BLaER1 (cell line): ENCODE measurements around the gene PRM2.

ENCODE experiments used
- H3K27ac ChIP-seq: shearing (Covaris generic); formaldehyde crosslinking; 2 replicates; pipeline ENCODE4 v1.8.1; 2022
- H3K27me3 ChIP-seq: shearing (Covaris generic); formaldehyde crosslinking; 2 replicates; pipeline ENCODE4 v1.8.1; 2022
- H3K36me3 ChIP-seq: shearing (Covaris generic); formaldehyde crosslinking; 2 replicates; pipeline ENCODE4 v1.8.1; 2022
- H3K4me1 ChIP-seq: shearing (Covaris generic); formaldehyde crosslinking; 2 replicates; pipeline ENCODE4 v1.8.1; 2022
- H3K4me2 ChIP-seq: shearing (Covaris generic); formaldehyde crosslinking; 2 replicates; pipeline ENCODE4 v1.8.1; 2022
- H3K4me3 ChIP-seq: shearing (Covaris generic); formaldehyde crosslinking; 2 replicates; pipeline ENCODE4 v1.8.1; 2022
- H3K9ac ChIP-seq: shearing (Covaris generic); formaldehyde crosslinking; 2 replicates; pipeline ENCODE4 v1.8.1; 2022
- H3K9me3 ChIP-seq: shearing (Covaris generic); formaldehyde crosslinking; 2 replicates; pipeline ENCODE4 v1.8.1; 2022
- H4K20me1 ChIP-seq: shearing (Covaris generic); formaldehyde crosslinking; 2 replicates; pipeline ENCODE4 v1.8.1; 2022
- Cebpa-rat ChIP-seq: shearing (Covaris generic); IDR thresholded peaks from 2 replicates; pipeline ENCODE4 v1.8.1; 2022

Gene PRM2

DNA sequence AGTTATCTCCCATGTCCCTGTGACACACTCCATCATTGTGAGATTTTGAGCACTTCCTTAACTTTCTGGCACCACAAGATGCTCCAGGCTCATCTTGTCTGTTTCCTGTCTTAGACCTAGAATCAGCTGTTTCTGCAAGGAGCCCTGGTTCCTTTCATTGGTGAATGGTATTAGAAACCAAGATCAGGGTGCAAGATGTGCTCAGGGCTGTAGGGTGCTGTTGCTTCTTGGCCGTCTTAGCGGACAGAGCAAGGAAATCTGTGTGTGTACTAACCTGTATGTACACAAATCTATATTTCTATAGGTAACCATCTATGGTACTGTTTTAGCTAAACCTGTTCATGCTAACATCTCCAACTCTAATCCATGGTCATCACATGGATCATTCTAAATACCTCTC is 12.9 kb upstream of the PRM2 start:
- Histone ChIP-seq H3K36me3 (no peaks in the 10 kb centered on the region), H3K4me3 (no peak overlapping the region), H3K9me3 (no peaks in the 10 kb centered on the region), H3K27ac (no peak overlapping the region), H3K9ac (no peak overlapping the region), H3K27me3 (no peaks in the 10 kb centered on the region), H3K4me2 (no peak overlapping the region), H4K20me1 (no peaks in the 10 kb centered on the region), H3K4me1 (peaks cover 24% of the 10 kb centered on the region)
- TF ChIP-seq Cebpa-rat = no peak

DNA sequence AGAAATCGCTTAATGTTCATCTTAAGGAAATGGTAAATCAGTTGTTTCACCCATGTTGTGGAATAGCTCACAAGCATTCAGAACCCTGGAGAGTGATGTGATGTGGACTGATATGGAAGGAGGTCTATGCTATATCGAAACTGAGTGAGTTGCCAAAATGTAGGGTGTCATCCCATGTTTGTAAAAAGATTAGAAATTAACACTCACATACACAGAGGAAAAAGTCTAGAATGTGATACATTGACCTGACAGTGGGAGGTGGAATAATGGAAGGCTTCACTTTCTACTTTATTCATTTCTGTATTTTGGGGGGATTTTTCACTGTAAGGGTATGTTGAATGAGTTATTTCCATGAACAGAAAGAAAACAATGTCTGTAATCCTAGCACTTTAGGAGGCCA is 9.6 kb upstream of the PRM2 start:
- H3K27ac ChIP-seq = no peak overlapping the region
- no peak overlapping the region for H3K4me3 ChIP-seq
- no peak for TF ChIP-seq Cebpa-rat
- peaks cover 8% of the 10 kb centered on the region; the same call in 1 of the 2 replicates for H3K4me1 ChIP-seq
- no peaks in the 10 kb centered on the region for H3K9me3 ChIP-seq
- H3K4me2 ChIP-seq = no peak overlapping the region
- no peak overlapping the region for H3K9ac ChIP-seq
- H3K36me3 ChIP-seq = no peaks in the 10 kb centered on the region
- H4K20me1 ChIP-seq = no peaks in the 10 kb centered on the region
- no peaks in the 10 kb centered on the region for H3K27me3 ChIP-seq

DNA sequence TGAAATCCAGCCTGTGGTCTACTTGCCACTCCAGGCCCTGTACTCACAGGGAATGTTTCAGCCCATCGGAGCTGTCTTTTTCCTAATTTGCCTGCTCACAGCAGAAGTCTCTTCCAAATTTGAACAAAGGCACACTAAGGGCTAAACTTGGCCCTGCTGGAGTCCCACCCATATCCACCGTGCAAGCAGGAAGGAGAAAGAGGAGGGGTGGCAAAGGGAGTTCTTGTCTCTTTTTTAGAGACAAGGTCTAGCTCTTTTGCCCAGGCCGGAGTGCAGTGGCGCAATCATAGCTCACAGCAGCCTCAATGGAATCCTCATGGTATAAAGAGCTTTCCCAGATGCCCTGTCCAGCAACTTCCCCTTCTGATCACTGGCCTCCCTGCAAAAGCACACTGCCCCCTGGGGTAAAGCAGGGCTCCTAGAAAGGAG is 7.6 kb upstream of the PRM2 start:
- H3K36me3 ChIP-seq = no peaks in the 10 kb centered on the region
- H3K4me3 ChIP-seq = no peak overlapping the region
- no peak overlapping the region for H3K27ac ChIP-seq
- peaks cover 14% of the 10 kb centered on the region; the same call in 1 of the 2 replicates for H3K4me1 ChIP-seq
- H3K9me3 ChIP-seq = no peaks in the 10 kb centered on the region
- no peak for TF ChIP-seq Cebpa-rat
- H3K4me2 ChIP-seq = no peak overlapping the region
- no peaks in the 10 kb centered on the region for H4K20me1 ChIP-seq
- no peaks in the 10 kb centered on the region for H3K27me3 ChIP-seq
- no peak overlapping the region for H3K9ac ChIP-seq

DNA sequence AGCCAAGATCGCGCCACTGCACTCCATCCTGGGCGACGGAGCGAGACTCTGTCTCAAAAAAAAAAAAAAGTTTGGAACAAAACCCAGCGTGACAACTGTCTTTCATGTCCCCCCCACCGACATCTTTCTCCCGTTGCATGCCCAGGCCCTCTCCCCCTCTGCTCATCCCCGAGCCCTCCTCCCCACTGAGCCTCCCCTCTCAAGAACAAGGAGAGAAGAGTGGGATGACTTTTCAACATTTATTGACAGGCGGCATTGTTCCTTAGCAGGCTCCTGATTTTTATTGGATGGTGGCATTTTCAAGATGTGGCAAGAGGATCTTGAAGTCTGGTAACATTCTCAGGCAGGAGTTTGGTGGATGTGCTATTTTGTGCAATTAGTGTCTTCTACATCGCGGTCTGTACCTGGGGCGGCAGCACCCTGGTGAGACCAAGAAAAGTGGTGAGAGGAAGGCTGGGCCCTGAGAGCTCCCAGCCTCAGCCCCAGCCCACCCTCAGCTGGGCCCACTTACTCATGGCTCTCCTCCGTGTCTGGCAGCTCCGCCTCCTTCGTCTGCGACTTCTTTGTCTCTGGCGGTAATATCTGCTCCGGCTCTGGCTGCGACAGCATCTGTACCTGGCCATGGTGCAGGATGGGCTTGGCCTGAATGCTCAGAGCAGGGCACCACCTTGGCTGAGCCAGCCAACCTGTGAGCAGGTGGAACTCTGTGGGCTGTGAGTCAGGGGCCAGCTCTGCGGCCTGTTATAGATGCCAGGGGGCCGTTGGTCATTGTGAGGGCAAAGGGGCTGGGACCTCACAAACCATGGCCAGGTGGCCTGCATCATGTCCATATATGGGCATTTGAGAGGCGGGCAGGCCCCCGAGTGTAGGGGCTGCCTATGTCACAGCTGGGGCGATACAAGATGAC is 4.6 kb upstream of the PRM2 start, which contains the start of gene PRM1:
Gene PRM1 (minus strand): TSS at position 715 of the 907 bp plus-strand sequence. CDS start 92 bp downstream, at position 623.
- H3K4me2 ChIP-seq = no peak within 1 kb of the TSS
- H3K9ac ChIP-seq = no peak within 1 kb of the TSS
- no peaks in the 10 kb centered on the region for H4K20me1 ChIP-seq
- no peaks in the 10 kb centered on the region for H3K36me3 ChIP-seq
- TF ChIP-seq Cebpa-rat = no peak
- H3K4me3 ChIP-seq = no peak within 1 kb of the TSS
- H3K9me3 ChIP-seq = no peaks in the 10 kb centered on the region
- H3K4me1 ChIP-seq = peaks cover 8% of the 10 kb centered on the region; the same call in 1 of the 2 replicates
- no peak within 1 kb of the TSS for H3K27ac ChIP-seq
- H3K27me3 ChIP-seq = no peaks in the 10 kb centered on the region

DNA sequence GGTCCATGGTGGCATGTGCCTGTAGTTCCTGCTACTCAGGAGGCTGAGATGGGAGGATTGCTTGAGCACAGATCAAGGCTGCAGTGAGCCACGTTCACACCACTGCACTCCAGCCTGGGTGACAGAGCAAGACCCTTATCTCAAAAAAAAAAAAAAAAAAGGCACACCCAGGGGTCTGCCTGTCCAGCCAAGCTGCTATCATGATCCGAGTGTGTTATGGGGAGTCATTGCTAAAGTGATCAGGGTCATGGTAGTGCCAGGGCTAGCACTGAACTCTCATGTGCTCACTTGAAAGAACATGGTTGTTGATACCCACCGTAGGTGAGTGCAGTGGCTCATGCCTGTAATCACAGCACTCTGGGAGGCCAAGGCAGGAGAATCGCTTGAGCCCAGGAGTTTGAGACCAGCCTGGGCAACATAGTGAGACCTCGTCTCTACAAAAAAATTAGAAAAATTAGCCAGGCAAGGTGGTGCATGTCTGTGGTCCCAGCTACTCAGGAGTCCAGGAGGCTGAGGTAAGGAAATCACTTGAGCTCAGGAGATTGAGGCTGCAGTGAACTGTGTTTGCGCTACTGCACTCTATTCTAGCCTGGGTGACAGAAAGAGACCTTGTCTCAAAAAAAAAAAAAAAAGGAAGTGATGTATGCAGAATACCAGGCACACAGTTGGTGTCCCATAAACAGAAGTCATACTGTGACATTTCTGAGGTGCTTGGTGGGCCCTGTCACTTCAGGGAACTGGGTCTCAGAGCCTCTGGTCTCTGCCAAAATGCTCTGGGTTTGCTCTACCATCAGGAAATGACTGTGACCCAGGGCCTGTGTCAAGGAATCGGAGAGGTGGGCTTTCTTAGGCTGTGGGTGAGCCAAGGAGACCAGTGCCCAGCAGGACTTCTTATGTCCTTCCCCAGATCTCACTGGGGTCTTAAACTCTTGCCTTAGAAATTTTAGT is 2.7 kb upstream of the PRM2 start:
- Histone ChIP-seq H3K9me3 (no peaks in the 10 kb centered on the region), H3K4me1 (peaks cover 8% of the 10 kb centered on the region; the same call in 1 of the 2 replicates), H3K4me2 (peak overlapping the region; percentile 6; the same call in 1 of the 2 replicates), H3K9ac (no peak overlapping the region), H3K27me3 (no peaks in the 10 kb centered on the region), H4K20me1 (no peaks in the 10 kb centered on the region), H3K4me3 (no peak overlapping the region), H3K36me3 (no peaks in the 10 kb centered on the region), H3K27ac (no peak overlapping the region)
- no peak for TF ChIP-seq Cebpa-rat

DNA sequence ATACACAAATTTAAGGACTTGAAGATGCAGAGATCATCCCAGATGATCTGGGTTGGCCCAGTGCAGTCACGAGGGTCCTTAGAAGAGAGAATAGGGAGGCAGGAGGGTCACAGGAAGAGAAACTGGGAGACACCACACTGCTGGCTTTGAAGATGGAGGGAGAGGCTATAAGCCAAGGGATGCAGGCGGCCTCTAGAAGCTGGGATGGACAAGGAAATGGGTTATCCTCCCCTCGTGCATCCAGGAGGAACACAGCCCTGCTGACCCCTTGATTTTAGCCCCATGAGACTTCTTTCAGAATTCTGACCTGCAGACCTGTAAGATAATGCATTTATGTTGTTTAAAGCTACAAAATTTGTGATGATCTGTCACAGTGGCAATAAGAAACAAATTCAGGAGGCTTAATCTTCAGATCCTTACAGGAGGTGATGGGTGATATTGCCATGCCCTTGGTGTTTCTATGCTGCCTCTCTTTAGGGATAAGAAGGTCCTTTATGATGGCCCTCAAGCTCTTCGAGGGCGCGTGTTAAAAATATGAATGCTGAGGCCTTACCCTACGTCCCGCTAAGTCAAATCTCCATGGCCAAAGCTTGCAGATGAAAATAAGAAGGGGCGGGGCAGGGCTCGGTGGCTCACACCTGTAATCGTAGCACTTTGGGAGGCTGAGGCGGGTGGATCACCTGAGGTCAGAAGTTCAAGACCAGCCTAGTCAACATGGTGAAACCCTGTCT is 1.5 kb upstream of the PRM2 start:
- H4K20me1 ChIP-seq = no peaks in the 10 kb centered on the region
- no peak overlapping the region for H3K4me2 ChIP-seq
- no peak overlapping the region for H3K27ac ChIP-seq
- H3K4me3 ChIP-seq = no peak overlapping the region
- TF ChIP-seq Cebpa-rat = no peak
- H3K4me1 ChIP-seq = peaks cover 8% of the 10 kb centered on the region; the same call in 1 of the 2 replicates
- H3K36me3 ChIP-seq = no peaks in the 10 kb centered on the region
- H3K27me3 ChIP-seq = no peaks in the 10 kb centered on the region
- no peaks in the 10 kb centered on the region for H3K9me3 ChIP-seq
- no peak overlapping the region for H3K9ac ChIP-seq

DNA sequence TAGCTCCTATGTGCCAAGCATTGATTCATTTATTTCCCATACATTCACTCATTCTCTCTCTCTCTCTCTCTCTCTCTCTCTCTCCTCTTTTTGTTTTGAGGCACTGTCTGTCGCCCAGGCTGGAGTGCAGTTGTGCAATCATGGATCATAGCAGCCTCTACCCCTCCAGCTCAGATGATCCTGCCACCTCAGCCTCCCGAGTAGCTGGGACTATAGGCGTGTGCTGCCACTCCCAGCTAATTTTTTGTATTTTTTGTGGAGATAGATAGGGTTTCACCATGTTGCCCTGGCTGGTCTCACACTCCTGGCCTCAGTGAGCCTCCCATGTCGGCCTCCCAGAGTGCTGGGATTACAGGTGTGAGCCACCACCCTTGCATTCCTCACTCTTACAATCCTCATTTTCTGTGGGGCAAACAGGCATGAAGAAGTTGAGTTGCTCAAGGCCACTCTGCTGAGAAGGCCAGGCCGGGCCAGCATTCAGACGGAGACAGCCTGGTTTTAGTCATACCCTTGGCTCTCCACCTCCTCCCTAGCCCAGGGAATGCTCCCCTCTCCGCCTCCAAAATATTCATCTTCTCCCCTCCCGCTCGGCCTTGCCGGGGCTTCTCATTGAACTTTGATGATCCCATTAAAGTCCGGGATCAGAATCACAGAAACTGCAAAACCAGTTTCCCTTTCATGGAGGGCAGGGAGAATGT is 765 bp upstream of the PRM2 start:
- no peaks in the 10 kb centered on the region for H3K27me3 ChIP-seq
- no peak overlapping the region for H3K27ac ChIP-seq
- H4K20me1 ChIP-seq = no peaks in the 10 kb centered on the region
- no peak overlapping the region for H3K9ac ChIP-seq
- no peaks in the 10 kb centered on the region for H3K36me3 ChIP-seq
- TF ChIP-seq Cebpa-rat = no peak
- peaks cover 8% of the 10 kb centered on the region; the same call in 1 of the 2 replicates for H3K4me1 ChIP-seq
- no peak overlapping the region for H3K4me2 ChIP-seq
- H3K4me3 ChIP-seq = no peak overlapping the region
- no peaks in the 10 kb centered on the region for H3K9me3 ChIP-seq

DNA sequence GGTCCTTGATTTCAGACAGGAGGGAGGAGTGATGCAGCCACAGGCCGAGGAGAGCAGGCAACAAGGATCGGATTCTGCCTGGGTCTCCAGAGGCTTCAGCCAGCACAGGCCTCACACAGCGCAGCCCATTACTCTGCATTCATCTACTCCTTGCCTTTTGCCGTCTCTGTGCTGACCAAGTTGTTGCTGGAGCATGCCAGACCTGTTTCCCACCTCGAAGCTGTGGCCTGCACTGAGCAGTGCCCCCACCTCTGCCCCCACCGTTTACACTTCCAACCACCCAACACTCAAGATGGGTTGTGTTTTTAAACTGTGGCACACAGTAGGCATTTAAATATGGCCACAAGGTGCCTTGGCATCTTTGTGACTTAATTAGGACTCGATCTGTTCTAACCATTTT is 1.3 kb downstream of the PRM2 start:
- H3K4me1 ChIP-seq = peaks cover 8% of the 10 kb centered on the region; the same call in 1 of the 2 replicates
- H3K9me3 ChIP-seq = no peaks in the 10 kb centered on the region
- no peaks in the 10 kb centered on the region for H3K27me3 ChIP-seq
- no peak overlapping the region for H3K27ac ChIP-seq
- no peak overlapping the region for H3K4me2 ChIP-seq
- no peaks in the 10 kb centered on the region for H3K36me3 ChIP-seq
- H3K9ac ChIP-seq = no peak overlapping the region
- no peaks in the 10 kb centered on the region for H4K20me1 ChIP-seq
- no peak for TF ChIP-seq Cebpa-rat
- no peak overlapping the region for H3K4me3 ChIP-seq
